Measurements from ENCODE around the gene PTGFRN. TPM values are rescaled to one million over a fixed set of nuclear protein-coding genes. Genes with fewer than 3 reads are reported as not detected.

PTGFRN gene
- total RNA-seq, 2 experiments from 2014 or later = 7.0 to 8.4 TPM

- H3K36me3 Mint-ChIP-seq (ENCODE audit: low read depth) = no peaks in the 10 kb centered on the region
- H3K9me3 Mint-ChIP-seq = peaks cover under 1% of the 10 kb centered on the region
- no peak overlapping the region for H3K4me3 Mint-ChIP-seq
- H3K27me3 Mint-ChIP-seq = peaks cover 4% of the 10 kb centered on the region
- ATAC-seq = no peak
- CTCF ChIA-PET = interaction anchor here (1.8 kb wide), 1 partner anchor 20 kb away, joined by 4 read pairs; no protein-coding TSS in a partner anchor
- POLR2A ChIA-PET = no interaction called here
- H3K4me1 Mint-ChIP-seq (ENCODE audit: low read depth) = no peaks in the 10 kb centered on the region
- no peak for TF ChIP-seq CTCF (IDR thresholded peaks at IDR 0.05)
- H3K27ac Mint-ChIP-seq = no peak overlapping the region
- intact Hi-C loops (cut with micrococcal nuclease) = no loop called here
- no peak for DNase-seq
Observed at GRCh38 chr1:116904791-116905320, 4.9 kb upstream of the PTGFRN start.

GRCh38 chr1:116906812-116907211 is 2.9 kb upstream of the PTGFRN start:
- Mint-ChIP-seq H3K4me1 (ENCODE audit: low read depth) (no peaks in the 10 kb centered on the region), H3K4me3 (no peak overlapping the region), H3K9me3 (no peaks in the 10 kb centered on the region), H3K27me3 (peaks cover 4% of the 10 kb centered on the region), H3K36me3 (ENCODE audit: low read depth) (no peaks in the 10 kb centered on the region), H3K27ac (no peak overlapping the region)
- no peak for TF ChIP-seq CTCF (IDR thresholded peaks at IDR 0.05)
- POLR2A ChIA-PET = no interaction called here
- ATAC-seq (no peak), DNase-seq (no peak)
- CTCF ChIA-PET = no interaction called here
- intact Hi-C loops (cut with micrococcal nuclease) = no loop called here

GRCh38 chr1:116907351-116907750 is 2.4 kb upstream of the PTGFRN start:
- H3K4me3 Mint-ChIP-seq = no peak overlapping the region
- intact Hi-C loops (cut with micrococcal nuclease) = no loop called here

GRCh38 chr1:116908266-116908665 is 1.4 kb upstream of the PTGFRN start:
- CTCF ChIA-PET = no interaction called here
- intact Hi-C loops (cut with micrococcal nuclease) = no loop called here
- POLR2A ChIA-PET = no interaction called here
- Mint-ChIP-seq H3K36me3 (ENCODE audit: low read depth) (no peaks in the 10 kb centered on the region), H3K27ac (no peak overlapping the region), H3K9me3 (no peaks in the 10 kb centered on the region), H3K4me3 (no peak overlapping the region), H3K4me1 (ENCODE audit: low read depth) (no peaks in the 10 kb centered on the region), H3K27me3 (peaks cover 2% of the 10 kb centered on the region)
- ATAC-seq = no peak
- DNase-seq = no peak
- no peak for TF ChIP-seq CTCF (IDR thresholded peaks at IDR 0.05)

More at GRCh38 chr1:116907351-116907750, 2.4 kb upstream of the PTGFRN start:
- Mint-ChIP-seq H3K27ac (no peak overlapping the region), H3K36me3 (ENCODE audit: low read depth) (no peaks in the 10 kb centered on the region), H3K4me1 (ENCODE audit: low read depth) (no peaks in the 10 kb centered on the region), H3K27me3 (peaks cover 4% of the 10 kb centered on the region), H3K9me3 (no peaks in the 10 kb centered on the region)
- ATAC-seq (no peak), DNase-seq (no peak)
- ChIA-PET POLR2A (interaction anchor here (0.8 kb wide), 1 partner anchor 526 kb away, joined by 3 read pairs; no protein-coding TSS in a partner anchor), CTCF (no interaction called here)
- no peak for TF ChIP-seq CTCF (IDR thresholded peaks at IDR 0.05)

- Mint-ChIP-seq H3K27ac (no peak overlapping the region), H3K4me1 (ENCODE audit: low read depth) (no peaks in the 10 kb centered on the region), H3K9me3 (no peaks in the 10 kb centered on the region), H3K4me3 (peak overlapping the region; percentile 72), H3K36me3 (ENCODE audit: low read depth) (no peaks in the 10 kb centered on the region), H3K27me3 (peaks cover 2% of the 10 kb centered on the region)
- CTCF ChIA-PET = interaction anchor here (1.2 kb wide), 1 partner anchor 82 kb away, joined by 3 read pairs; no protein-coding TSS in a partner anchor
- no peak for TF ChIP-seq CTCF (IDR thresholded peaks at IDR 0.05)
- DNase-seq = no peak
- ATAC-seq = no peak
- intact Hi-C loops (cut with micrococcal nuclease) = no loop called here
- POLR2A ChIA-PET = interaction anchor here (0.7 to 1.2 kb wide), 4 partner anchors 8 to 220 kb away, joined by 3 read pairs; no protein-coding TSS in a partner anchor
Observed at GRCh38 chr1:116908820-116909511, 750 bp upstream of the PTGFRN start.

All from activated CD8-positive, alpha-beta T cell treated with anti-CD3 and anti-CD28 coated beads for 36 hours (primary cell).